GM20431 (cell line): ENCODE measurements around the gene BMP5.
"Not testable (repeated sequence)": the region's sequence is repeated elsewhere in the genome, so short reads cannot be mapped to it uniquely, and the experiment has no call there.

Source experiments
- in situ Hi-C: fragments of 300-500 bp; cut with MseI, MboI; formaldehyde crosslinking; loops from one replicate; pipeline ENCODE4 v1.15.0; 2020; ENCODE audit warnings: low sequenced_read_pairs; ENCODE audit not compliant: unreplicated experiment

BMP5 gene

GRCh38 chr6:55875400-55875799 lies at the start of gene BMP5:
TSS of gene BMP5 (minus strand) at chr6:55875590. CDS start at chr6:55874865, 725 bp downstream.
- in situ Hi-C loops, result loop anchor here (25.0 kb wide), 1 partner anchor 263 kb away; no protein-coding TSS in a partner anchor

GRCh38 chr6:55922406-55922805 lies 47.0 kb upstream of the BMP5 start:
- in situ Hi-C loops, result no loop called here

- in situ Hi-C loops, result no loop called here
Measured at GRCh38 chr6:55919716-55920308, 44.4 kb upstream of the BMP5 start.

- in situ Hi-C loops, result no loop called here
Measured at GRCh38 chr6:55918639-55919038, 43.2 kb upstream of the BMP5 start.

- in situ Hi-C loops, result no loop called here
Measured at GRCh38 chr6:55917751-55918415, 42.5 kb upstream of the BMP5 start.

- in situ Hi-C loops, result no loop called here
Measured at GRCh38 chr6:55916188-55916587, 40.8 kb upstream of the BMP5 start.

GRCh38 chr6:55913228-55914195 lies 38.1 kb upstream of the BMP5 start:
- in situ Hi-C loops, result no loop called here

- in situ Hi-C loops, result not testable (repeated sequence)
Measured at GRCh38 chr6:55910466-55910865, 35.1 kb upstream of the BMP5 start.

- in situ Hi-C loops, result not testable (repeated sequence)
Measured at GRCh38 chr6:55909911-55910310, 34.5 kb upstream of the BMP5 start.

- in situ Hi-C loops, result no loop called here
Measured at GRCh38 chr6:55902796-55903195, 27.4 kb upstream of the BMP5 start.

GRCh38 chr6:55901765-55902270 lies 26.4 kb upstream of the BMP5 start:
- in situ Hi-C loops, result no loop called here

GRCh38 chr6:55898342-55898741 lies 23.0 kb upstream of the BMP5 start:
- in situ Hi-C loops, result loop anchor here (25.0 kb wide), 1 partner anchor 286 kb away; no protein-coding TSS in a partner anchor

- in situ Hi-C loops, result loop anchor here (25.0 kb wide), 1 partner anchor 285 kb away; no protein-coding TSS in a partner anchor
Measured at GRCh38 chr6:55897346-55897745, 22.0 kb upstream of the BMP5 start.

GRCh38 chr6:55895972-55896730 lies 20.8 kb upstream of the BMP5 start:
- in situ Hi-C loops, result loop anchor here (25.0 kb wide), 1 partner anchor 284 kb away; no protein-coding TSS in a partner anchor

- in situ Hi-C loops, result loop anchor here (25.0 kb wide), 1 partner anchor 281 kb away; no protein-coding TSS in a partner anchor
Measured at GRCh38 chr6:55892749-55893357, 17.5 kb upstream of the BMP5 start.

GRCh38 chr6:55888917-55889316 lies 13.5 kb upstream of the BMP5 start:
- in situ Hi-C loops, result loop anchor here (25.0 kb wide), 1 partner anchor 277 kb away; no protein-coding TSS in a partner anchor

- in situ Hi-C loops, result loop anchor here (25.0 kb wide), 1 partner anchor 274 kb away; no protein-coding TSS in a partner anchor
Measured at GRCh38 chr6:55886185-55886836, 10.9 kb upstream of the BMP5 start.
